ENCODE measurements around the gene DDX41.

GRCh38 chr5:177535125-177535524 is 18.4 kb upstream of the DDX41 start:
- TF ChIP-seq POLR2A (IDR thresholded peaks at IDR 0.05) (no peak), CTCF (IDR thresholded peaks at IDR 0.05) (no peak)

Data from ovary (tissue), 3 donors.